SW 1271 (cell line): ENCODE results near the gene KCTD21.

ENCODE experiments used
- DNase-seq, 2 experiments: peaks; one replicate each; lab custom pipeline; 2025; lab: John Stamatoyannopoulos, UW

Gene KCTD21

DNA sequence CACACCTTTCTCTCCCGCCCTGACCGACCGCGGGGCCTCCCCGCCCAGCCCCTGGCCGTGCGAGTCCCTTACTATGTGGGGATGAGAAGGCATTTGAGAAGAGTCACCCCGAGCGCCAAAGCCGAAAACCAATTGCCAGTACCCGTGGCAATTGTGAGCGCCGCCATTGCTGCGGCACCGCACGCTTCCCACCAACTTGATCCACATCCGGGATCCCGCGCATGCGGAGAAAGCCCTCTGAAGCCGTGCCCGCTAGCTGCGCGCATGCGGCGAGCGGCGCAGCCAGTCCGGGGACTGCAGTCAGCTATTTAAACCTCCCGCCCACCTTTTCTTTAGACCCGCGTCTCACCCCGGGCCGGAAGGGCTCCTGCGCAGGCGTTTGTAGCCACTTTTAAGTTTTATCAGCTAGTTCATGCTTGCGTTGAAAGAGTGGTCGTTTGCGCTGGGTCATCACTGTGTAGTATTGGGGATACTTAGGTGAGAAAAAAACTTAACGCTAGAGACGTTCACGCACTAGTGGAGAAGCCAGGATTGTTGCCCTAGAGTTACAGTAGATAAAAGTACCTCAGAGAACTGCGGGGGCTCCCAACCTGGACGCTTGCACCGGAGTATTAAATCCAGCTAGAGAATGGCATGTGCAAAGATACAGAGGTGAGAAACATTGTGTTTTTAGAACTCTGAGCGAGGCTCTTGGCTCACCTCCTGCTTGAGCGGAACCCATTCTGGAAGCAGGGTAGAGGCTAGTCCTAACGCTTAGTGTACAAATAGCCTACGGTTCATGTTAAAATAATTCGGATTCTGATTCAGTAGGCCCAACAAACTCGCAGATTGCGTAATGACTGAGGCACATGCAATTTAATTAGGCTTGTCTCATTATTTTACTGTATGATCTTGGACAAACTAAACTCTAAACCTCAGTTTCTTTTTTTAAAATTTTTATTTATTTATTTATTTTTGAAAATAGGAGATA lies 48.7 kb downstream of the KCTD21 start, which contains the start of gene ALG8:
TSS of gene ALG8 (minus strand) at position 205 of the 970 bp plus-strand sequence. CDS start at position 167, 38 bp downstream.
- DNase-seq, result peak; percentile 90 to 93

DNA sequence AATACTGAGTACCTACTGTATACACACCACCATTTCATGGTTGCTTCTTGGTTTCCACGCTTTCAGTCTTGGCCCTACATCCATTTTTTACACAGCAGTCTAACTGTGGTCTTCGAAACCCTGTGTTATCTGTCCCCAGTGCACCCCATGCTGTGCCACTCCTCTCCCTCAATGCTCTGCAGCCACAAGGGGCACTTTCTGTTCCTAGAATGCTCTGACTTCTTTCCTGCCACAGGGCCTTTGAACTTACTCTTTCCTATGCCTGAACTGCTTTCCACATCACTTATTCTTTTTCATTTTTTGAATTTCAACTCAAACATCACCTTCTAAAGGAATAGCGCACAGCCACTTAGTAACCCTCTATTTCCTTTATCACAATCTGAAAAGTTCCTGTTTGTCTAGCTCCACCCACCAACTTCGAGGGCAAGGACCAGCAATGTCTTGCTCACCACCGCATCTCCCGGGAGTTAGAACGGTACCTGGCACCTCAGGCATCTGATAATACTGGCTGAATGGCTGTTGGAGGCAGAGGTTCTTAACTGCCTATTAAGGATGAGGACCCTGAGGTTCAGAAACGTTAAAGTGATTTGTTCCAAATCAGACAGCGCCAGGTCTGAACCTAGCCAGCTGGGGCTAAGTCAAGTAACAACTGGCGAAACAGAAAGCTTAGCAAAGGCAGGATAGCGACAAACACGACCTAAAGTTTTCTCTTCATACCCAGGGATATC lies 49.6 kb downstream of the KCTD21 start:
- peak in 1 of 2 experiments; percentile 69 for DNase-seq

DNA sequence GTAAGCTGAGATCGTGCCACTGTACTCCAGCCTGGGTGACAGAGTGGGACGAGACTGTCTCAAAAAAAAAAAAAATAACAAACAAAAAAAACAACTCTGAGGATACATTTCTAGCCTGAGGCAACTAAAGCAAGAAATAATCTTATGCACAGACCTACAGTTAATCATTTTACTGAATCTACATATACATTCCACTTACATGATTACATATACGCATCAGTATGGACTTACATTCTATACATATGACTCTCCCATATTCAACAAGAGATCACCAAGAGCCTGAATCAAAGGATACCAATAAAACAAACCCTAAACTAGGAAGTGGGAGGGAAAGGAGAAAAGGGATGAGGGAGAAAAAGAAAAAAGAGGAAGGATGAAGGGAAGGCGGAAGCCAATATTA lies 50.1 kb downstream of the KCTD21 start:
- DNase-seq, result no peak

DNA sequence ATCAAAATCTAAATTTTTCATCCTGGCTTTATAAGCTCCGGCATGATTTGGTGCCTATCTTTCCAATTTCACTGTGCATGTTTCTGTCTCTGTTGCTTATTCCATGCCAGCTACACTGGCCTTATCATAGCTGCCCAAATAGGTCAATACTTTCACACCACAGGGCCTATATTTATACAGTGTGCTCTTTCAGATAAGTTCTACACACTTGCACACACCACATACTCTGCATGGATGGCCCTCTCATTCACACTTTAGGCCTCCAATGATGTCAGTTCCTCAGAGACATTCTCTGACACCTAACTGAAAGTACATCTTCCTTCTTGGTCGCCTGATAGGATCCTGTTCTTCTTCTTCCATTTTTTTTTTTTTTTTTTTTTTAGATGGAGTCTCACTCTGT lies 56.0 kb downstream of the KCTD21 start:
- no peak for DNase-seq

DNA sequence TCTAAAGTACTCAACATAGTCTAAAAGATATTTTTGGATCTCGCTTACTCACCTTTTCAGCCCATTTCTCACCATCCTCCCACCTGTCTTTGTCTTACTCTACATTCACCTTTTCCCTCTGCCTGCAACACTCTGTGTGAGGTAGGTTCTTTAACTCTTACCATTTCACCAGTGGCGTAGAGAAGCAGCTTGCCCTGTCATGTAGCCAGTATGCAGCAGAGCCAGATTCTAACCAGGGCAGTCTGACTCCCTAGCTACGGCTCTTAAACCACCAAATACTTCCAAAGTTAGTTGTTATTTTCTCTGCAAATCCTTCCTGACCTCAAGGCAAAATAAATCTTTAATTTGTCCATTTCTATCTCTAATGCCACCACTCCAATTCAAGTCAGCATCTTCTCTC lies 56.5 kb downstream of the KCTD21 start:
- no peak for DNase-seq

DNA sequence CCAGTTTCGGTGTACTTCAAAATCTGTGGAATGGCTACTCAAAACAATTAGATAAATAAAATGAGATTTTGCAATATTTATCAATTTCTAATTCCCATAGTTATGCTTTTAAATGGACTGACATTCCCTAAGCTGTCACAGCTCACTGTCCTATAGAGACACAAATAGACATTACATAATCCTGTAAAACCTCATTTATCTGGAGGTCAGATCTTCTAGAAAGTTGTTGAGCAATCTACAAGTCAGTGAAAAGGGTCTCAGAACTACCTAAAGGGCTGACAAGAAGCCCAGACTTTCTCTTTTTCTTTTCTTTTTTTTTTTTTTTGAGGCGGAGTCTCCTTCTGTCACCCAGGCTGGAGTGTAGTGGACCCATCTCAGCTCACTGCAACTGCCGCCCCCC lies 61.0 kb downstream of the KCTD21 start:
- no peak for DNase-seq
